Activated T-cell treated with anti-CD3 and anti-CD28 coated beads, Interleukin-2, amount 50 U/mL, for 48 hours (primary cell): Measurements from ENCODE around the gene GOLGA8H.
"Not testable (repeated sequence)": the region's sequence is repeated elsewhere in the genome, so short reads cannot be mapped to it uniquely, and the experiment has no call there.

Experiments used
- DNase-seq, 2 experiments: peaks; one replicate each; pipeline ENCODE4 v3.0.0-alpha.2; 2020

Gene GOLGA8H, protein sequence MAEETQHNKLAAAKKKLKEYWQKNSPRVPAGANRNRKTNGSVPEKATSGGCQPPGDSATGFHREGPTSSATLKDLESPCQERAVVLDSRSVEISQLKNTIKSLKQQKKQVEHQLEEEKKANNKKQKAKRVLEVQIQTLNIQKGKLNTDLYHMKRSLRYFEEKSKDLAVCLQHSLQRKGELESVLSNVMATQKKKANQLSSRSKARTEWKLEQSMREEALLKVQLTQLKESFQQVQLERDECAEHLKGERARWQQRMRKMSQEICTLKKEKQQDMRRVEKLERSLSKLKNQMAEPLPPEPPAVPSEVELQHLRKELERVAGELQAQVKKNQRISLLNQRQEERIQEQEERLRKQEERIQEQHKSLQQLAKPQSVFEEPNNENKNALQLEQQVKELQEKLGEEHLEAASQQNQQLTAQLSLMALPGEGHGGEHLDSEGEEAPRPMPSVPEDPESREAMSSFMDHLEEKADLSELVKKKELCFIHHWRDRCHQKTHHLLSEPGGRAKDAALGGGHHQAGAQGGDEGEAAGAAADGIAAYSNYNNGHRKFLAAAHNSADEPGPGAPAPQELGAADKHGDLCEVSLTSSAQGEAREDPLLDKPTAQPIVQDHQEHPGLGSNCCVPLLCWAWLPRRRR

DNA sequence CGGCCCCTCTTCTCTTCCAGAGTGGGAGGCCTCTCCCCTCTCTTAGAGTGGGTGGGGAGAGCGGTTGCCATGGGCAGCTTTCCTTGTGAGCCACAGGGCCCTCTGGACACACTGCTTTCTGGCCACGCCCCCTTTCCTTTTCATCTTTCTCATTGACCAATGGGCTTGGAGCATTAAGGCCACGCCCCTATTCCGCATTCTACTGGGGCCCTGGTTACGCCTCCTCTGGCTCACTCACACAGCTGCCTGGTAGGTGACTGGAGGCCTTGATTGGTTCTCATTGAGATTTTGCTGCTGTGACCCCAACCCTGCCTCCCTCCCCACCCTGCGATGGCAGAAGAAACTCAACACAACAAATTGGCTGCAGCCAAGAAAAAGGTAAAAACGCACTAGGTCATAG, at the start of gene GOLGA8H:
Gene GOLGA8H, plus strand, starts transcription at position 233 of the 400 bp plus-strand sequence. Its CDS starts 98 bp downstream, at position 331.
- not testable (repeated sequence) for DNase-seq

DNA sequence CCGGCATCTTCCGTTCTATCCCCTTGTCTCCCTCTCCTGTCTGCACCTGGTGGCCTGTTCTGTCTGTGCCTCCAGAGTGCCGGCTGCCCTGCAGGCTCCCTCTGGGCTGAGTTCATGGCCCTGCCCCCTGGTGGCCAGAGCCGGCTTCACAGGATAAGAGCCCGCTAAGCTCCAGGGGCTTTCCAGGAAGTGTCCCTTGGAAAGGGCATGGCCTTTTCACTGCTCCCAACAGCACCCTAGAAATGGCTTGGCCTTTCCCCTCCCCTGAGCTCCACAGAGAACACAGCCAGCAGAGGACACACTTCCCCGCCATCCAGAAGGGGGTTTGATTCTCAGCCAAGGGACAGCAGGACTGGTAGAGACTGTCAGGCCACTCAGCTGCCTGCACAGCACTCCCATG, 36.9 kb upstream of the GOLGA8H start:
- DNase-seq, result not testable (repeated sequence)

DNA sequence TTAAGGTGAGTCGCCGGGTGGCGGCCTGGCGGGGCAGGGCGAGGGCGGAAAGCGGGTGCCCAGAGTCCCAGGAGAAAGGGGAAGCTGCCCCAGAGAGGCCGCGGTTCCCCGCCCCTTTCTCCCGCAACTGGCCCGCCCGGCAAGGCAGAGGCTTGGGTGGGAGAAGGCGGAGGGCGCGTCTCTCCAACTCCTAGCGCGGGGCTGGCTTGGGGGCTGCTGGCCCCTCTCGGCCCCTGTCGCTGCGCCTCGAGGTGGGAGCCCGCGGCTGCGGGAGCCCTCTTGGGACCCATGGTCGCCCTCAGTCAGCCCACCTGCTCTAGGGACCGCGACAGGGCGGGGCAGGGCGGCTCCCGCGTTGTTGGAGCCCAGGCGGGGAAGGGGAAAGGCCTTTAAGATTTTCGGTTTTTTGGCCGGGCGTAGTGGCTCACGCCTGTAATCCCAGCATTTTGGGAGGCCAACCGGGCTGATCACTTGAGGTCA, 30.8 kb upstream of the GOLGA8H start:
- DNase-seq, result not testable (repeated sequence)

DNA sequence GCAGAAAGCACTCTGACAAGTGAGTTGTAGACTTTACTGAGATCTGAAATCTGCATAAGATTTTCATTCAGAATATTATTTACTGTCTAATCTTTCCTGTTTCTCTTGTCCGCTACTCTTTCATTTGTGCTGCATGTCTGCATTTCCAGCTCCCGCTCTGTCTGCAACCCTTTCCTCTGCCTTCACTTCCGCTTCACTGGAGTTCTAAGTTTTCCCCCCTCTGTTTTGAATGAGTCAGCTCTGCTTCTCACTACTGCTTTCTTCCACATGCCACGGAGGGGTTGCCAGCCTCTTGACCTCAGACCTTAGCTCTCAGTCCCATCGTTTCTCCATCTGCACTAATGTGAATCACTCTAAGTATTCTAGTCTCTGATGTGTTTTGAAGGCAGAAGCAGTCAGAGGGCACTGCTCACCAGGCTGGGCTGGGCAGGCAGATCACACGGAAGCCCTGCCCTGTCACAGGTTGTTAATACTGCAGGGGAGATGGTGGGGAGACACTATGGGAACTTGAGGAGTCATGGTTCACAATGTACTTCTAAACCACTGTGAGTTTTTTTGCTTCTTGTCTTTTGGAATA, 24.3 kb upstream of the GOLGA8H start:
- not testable (repeated sequence) for DNase-seq

DNA sequence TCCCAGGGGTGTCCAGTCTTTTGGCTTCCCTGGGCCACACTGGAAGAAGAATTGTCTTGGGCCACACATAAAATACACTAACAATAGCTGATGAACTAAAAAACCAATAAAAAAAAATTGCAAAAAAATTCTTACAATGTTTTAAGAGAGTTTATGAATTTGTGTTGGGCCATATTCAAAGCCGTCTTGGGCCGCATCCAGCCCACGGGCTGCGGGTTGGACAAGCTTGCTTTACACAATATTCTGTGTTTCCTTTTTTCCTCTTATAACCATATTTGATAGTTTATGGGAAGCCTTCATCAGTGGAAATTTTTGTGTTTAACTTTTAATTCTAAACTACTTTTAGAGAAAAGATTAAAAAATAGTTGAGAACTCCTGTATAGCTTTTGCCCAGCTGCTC, 23.1 kb upstream of the GOLGA8H start:
- not testable (repeated sequence) for DNase-seq

DNA sequence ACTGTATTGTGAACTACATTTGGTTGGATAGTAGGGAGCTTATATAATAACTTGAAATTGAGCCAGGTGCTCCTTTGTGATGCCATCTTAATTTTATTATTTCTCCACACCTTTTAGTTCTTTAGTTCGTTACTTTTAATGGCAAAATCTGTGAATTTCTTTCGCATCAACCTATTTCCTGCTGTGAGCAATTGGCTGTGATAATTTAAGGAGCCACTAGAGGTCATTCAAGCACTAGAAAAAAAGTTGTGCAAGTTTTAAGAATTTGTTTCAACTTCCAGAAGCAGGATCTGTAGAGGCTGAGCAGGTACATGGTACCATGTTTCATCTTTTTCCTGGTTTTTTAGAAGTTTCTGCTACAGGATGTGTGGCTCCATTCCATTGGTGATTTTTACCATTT, 4.9 kb upstream of the GOLGA8H start:
- not testable (repeated sequence) for DNase-seq

DNA sequence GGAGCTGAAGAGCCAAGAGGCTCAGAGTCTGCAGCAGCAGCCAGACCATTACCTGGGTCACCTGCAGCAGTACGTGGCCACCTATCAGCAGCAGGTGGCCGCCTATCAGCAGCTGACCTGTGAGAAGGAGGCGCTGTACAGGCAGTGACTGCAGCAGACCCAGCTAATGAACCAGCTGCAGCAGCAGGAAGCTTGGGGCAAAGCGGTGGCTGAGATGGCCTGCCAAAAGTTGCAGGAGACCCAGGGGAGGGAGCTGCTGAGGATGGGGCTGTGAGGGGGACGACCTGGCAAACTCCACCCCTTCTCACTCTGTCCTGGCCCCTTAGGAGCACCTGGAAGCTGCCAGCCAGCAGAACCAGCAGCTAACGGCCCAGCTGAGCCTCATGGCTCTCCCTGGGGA, 8.4 kb downstream of the GOLGA8H start:
- DNase-seq, result not testable (repeated sequence)

DNA sequence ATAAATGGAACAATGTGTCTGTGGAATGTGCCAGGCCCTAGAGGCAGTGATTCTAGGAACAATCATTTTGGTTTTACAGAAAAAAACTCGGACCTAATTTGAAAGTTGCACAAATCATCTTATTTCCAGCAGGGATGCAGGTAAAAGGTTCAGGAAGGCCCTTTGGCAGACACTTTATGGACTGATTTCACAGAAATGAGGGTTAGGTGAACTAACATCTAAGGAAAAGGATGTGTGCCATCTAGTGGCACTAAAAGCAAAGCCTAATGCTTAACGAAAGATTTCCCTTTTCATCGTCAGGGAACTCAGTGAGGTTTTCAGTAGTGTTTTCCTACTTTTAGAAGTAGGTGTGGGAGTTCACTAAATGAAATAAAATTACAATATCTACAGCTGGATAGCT, 17.5 kb downstream of the GOLGA8H start:
- DNase-seq, result not testable (repeated sequence)

DNA sequence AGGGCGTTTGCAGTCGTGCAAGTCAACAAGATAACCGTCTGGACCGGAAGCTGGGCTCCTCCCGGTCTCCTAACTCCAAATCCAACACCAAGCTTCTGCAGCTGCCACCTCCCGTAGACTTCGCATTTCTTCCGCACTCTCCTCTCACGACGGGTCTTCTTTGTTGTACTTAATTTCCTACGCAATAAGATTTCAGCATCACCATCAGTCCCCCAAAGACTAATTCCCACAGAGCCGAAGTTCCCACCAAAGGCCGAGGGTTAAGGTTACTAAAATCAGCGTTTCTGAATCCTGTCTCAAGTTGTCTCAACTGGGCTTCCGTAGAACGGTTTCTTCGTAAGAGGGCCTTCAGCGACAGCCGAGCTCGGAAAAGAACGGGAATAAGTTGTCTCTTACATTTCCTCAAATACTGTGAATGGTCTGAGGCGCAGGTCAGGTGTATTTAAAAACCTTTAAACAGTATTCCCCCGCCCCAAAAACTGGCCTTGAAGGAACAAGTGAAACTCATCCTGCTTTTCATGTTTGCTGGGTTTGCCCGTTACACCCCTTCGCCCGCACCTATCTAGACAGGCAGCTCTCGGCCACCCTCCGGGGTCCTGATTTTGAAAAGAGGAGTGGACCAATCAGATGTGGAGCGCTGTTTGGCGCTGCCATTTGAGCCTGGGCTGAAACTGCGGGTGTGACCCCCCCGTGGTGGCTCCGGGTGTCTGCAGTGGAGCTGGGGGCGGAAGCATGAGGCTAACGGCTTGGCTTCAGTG, 21.8 kb downstream of the GOLGA8H start, which contains the start of gene ARHGAP11B:
Gene ARHGAP11B, plus strand, starts transcription at position 693 of the 758 bp plus-strand sequence.
- DNase-seq, result peak; percentile 97

DNA sequence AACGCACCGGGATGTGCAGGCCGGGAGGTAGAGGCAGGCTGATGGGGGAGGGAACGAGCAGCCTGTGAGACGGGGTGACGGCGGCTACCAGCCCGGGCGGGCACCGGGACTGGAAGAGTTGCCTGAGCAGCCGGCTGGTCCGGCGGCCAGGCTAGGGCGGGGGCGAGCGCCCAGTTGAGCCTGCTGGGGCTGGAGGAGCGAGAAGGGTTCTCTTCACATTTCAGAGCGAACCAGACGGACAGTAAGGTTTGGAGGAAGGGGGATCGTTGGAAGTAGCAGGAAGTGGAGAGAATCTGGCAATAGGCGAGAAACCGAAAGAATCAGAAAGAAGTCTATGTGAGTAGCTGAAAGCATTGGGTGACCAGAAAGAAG, 22.4 kb downstream of the GOLGA8H start:
- peak; percentile 41 to 49 for DNase-seq

DNA sequence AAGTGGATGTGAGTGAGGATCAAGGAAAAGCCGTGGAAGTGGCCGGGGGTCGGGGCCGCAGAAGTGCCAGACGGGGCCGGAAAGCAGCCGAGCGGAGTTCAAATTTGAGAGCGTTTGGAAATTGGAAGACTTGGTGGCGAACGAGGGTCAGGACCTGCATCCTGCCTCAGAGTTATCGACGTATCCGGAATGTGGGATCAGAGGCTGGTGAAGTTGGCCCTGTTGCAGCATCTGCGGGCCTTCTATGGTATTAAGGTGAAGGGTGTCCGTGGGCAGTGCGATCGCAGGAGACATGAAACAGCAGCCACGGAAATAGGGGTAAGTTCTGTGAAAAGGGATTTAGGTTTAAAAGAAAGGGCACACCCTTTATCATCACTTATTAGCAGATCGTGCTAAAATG, 22.8 kb downstream of the GOLGA8H start:
- DNase-seq, result peak; percentile 32 to 38

DNA sequence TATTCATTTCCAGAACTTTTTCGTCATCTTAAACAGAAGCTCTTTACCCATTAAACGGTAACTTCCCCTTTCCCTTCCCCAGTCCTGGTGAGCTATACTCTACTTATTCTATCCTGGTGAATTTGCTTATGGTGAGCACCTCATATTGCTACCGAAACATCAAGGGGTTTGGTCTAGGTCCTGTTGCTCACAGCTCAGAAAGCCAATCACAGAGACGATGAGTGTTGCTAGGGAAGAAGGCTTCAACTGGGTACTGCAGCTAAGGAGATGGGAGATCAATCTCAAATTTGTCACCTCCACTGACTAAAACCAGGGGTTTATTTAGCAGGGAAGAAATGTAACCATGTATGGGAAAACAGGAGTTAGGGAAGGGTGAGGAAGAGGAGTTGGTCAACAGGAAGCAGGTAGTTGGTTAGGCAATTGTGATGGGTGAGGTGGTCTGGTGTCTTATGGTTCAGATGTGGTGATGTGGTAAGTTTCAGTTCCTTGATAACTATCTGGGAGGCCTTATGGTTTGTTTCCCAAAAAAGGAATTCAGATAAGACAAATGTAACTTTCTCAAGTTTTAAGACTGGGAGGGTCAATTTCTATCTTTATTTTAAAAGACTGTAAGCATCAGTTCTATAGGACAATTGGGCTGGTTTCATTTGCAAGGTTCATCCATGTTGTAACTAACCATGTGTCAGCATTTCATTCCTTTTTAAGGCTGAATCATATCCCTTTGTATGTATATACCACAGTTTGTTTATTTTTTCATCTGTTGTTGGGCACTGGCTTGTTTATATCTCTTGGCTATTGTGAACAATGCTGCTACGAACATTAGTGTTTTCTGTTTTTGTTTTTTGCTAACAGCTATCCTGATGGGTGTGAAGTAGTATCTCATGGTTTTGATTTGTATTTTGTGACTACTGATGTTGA, 46.4 kb downstream of the GOLGA8H start:
- DNase-seq, result no peak

DNA sequence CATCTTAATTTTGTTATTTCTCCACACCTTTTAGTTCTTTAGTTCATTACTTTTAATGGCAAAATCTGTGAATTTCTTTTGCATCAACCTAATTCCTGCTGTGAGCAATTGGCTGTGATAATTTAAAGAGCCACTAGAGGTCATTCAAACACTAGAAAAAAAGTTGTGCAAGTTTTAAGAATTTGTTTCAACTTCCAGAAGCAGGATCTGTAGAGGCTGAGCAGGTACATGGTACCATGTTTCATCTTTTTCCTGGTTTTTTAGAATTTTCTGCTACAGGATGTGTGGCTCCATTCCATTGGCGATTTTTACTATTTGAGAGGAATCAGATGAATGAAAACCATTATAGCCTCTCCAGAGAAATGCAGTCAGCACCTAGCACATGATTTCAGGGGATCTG, 57.3 kb downstream of the GOLGA8H start:
- DNase-seq, result not testable (repeated sequence)
